HepG2 (cell line): ENCODE results near the gene SLC16A5. TPM values are rescaled to one million over a fixed set of nuclear protein-coding genes. Genes with fewer than 3 reads are reported as not detected.

ENCODE experiments used
- ATAC-seq: fragments of 200-7000 bp; cut with Tn5 transposase; 3 replicates; pipeline ENCODE4 v1.9.1; 2020; ENCODE audit warnings: mild to moderate bottlenecking, moderate library complexity
- BruUV-seq: library from RNA; stranded (reverse); fragments of 400-500 nt; replicated peaks from 2 replicates; lab custom pipeline; 2021; lab: Mats Ljungman, UMichigan
- CTCF ChIA-PET: fragments of 300-600 bp; formaldehyde crosslinking; extraction: SDS; loops from one replicate; lab custom pipeline; 2021; ENCODE audit warnings: low total read pairs, inconsistent platforms, low intra/inter-chr PET ratio; lab: Yijun Ruan, JAX
- POLR2A ChIA-PET: fragments of 350-600 bp; sonication (Branson Sonifier 250); formaldehyde crosslinking; loops from one replicate; lab custom pipeline; 2020; ENCODE audit warnings: antibody characterized with exemption, inconsistent platforms; lab: Yijun Ruan, JAX
- DNase-seq: peaks from one replicate; pipeline ENCODE4 v3.0.0-alpha.2; 2015; ENCODE audit warnings: low spot score
- FAIRE-seq: peaks from 3 replicates; lab custom pipeline; 2011; peaks lifted over from hg19 to GRCh38; lab: Jason Lieb, UNC
- H2AFZ ChIP-seq: one replicate; pipeline ENCODE4 v1.6.1; 2011; ENCODE audit warnings: low read length, inconsistent platforms
- H3K27ac ChIP-seq: fragments of 300-600 bp; 3 replicates; pipeline ENCODE4 v1.8.0; 2011; ENCODE audit warnings: mixed run types, mild to moderate bottlenecking, mixed read lengths, low read length, inconsistent platforms; ENCODE audit not compliant: insufficient read depth; ENCODE audit errors: extremely low read length
- H3K27me3 ChIP-seq, 2 experiments: fragments of 200-600 bp in 1 of 2; 2 replicates in 1 of 2; 3 replicates in 1 of 2; pipeline versions ENCODE4 v1.6.0 to v1.8.0; 2011; ENCODE audit warnings: low read length in 2 of 2, mild to moderate bottlenecking in 2 of 2, moderate library complexity in 2 of 2, inconsistent platforms in 1 of 2; ENCODE audit not compliant: insufficient read depth in 2 of 2, control insufficient read depth in 1 of 2
- H3K36me3 ChIP-seq, 2 experiments: fragments of 200-600 bp in 1 of 2; replicated peaks in 1 of 2; 2 replicates in 1 of 2; 3 replicates in 1 of 2; pipeline versions ENCODE4 v1.5.1 to v1.8.0; 2011; ENCODE audit warnings: low read length in 2 of 2, inconsistent platforms in 1 of 2; ENCODE audit not compliant: insufficient read depth in 2 of 2, control insufficient read depth in 1 of 2
- H3K4me1 ChIP-seq: 2 replicates; pipeline ENCODE4 v1.5.1; 2012; ENCODE audit warnings: low read length, inconsistent platforms; ENCODE audit not compliant: insufficient read depth
- H3K4me2 ChIP-seq: 2 replicates; pipeline ENCODE4 v1.6.0; 2011; ENCODE audit warnings: low read depth, low read length, inconsistent platforms
- H3K4me3 ChIP-seq, 3 experiments: fragments of 200-600 bp in 1 of 3; sonication (generic), shearing (Covaris generic) in 1 of 3; replicated peaks in 1 of 3; 2 replicates each; pipeline ENCODE4 v1.5.1; 2011 to 2016; ENCODE audit warnings: low read length in 3 of 3, inconsistent platforms in 2 of 3, low read depth in 2 of 3, mild to moderate bottlenecking in 2 of 3, control low read depth in 1 of 3, mixed read lengths in 1 of 3; ENCODE audit not compliant: insufficient read depth in 1 of 3
- H3K79me2 ChIP-seq: one replicate; pipeline ENCODE4 v1.6.1; 2011; ENCODE audit warnings: low read length, inconsistent platforms; ENCODE audit not compliant: insufficient read depth
- H3K9ac ChIP-seq: 2 replicates; pipeline ENCODE4 v1.6.0; 2011; ENCODE audit warnings: mild to moderate bottlenecking, low read depth, low read length, inconsistent platforms; ENCODE audit not compliant: insufficient read depth
- H3K9me3 ChIP-seq: 2 replicates; pipeline ENCODE4 v1.5.1; 2012; ENCODE audit warnings: mild to moderate bottlenecking, low read length
- H4K20me1 ChIP-seq: 2 replicates; pipeline ENCODE4 v1.6.0; 2011; ENCODE audit warnings: inconsistent platforms, mild to moderate bottlenecking, low read length, moderate library complexity; ENCODE audit not compliant: insufficient read depth
- AKAP8 ChIP-seq: sonication (generic); formaldehyde crosslinking; IDR thresholded peaks from 2 replicates; pipeline ENCODE4 v1.5.1; 2020; ENCODE audit warnings: mild to moderate bottlenecking, missing genetic modification reagents
- BORCS8-MEF2B ChIP-seq: sonication (generic); formaldehyde crosslinking; IDR thresholded peaks from 2 replicates; pipeline ENCODE4 v1.8.0; 2022; ENCODE audit warnings: mild to moderate bottlenecking, missing genetic modification reagents
- EP300 ChIP-seq, 3 experiments: sonication (generic) in 1 of 3; formaldehyde crosslinking in 1 of 3; IDR thresholded peaks; 2 replicates each; pipeline versions ENCODE4 v1.5.1 to v1.6.1; 2011 to 2020; ENCODE audit warnings: low read depth in 2 of 3, low read length in 2 of 3, borderline replicate concordance in 1 of 3, improper control_type of control experiment in 1 of 3, mild to moderate bottlenecking in 1 of 3, missing genetic modification reagents in 1 of 3, moderate library complexity in 1 of 3
- HNF4A ChIP-seq: sonication (generic); formaldehyde crosslinking; IDR thresholded peaks from 2 replicates; pipeline ENCODE4 v1.4.0; 2020; ENCODE audit warnings: missing genetic modification reagents
- KLF15 ChIP-seq: sonication (generic); formaldehyde crosslinking; IDR thresholded peaks from 2 replicates; pipeline ENCODE4 v1.8.1; 2023; ENCODE audit warnings: borderline replicate concordance, mild to moderate bottlenecking, inconsistent platforms, missing genetic modification reagents, mixed read lengths
- MIXL1 ChIP-seq: IDR thresholded peaks from 2 replicates; pipeline ENCODE4 v1.6.1; 2016
- MTA3 ChIP-seq: sonication (generic); formaldehyde crosslinking; IDR thresholded peaks from 2 replicates; pipeline ENCODE4 v1.4.0; 2020; ENCODE audit warnings: missing genetic modification reagents
- POLR2G ChIP-seq: fragments of 200-400 bp; formaldehyde crosslinking; IDR thresholded peaks from 2 replicates; pipeline ENCODE4 v1.6.1; 2018; ENCODE audit warnings: mild to moderate bottlenecking, low read depth, low read length, moderate library complexity
- RXRA ChIP-seq: sonication (generic); formaldehyde crosslinking; IDR thresholded peaks from 2 replicates; pipeline ENCODE4 v1.5.1; 2020; ENCODE audit warnings: missing genetic modification reagents
- ZMYM3 ChIP-seq: sonication (generic); formaldehyde crosslinking; IDR thresholded peaks from 2 replicates; pipeline ENCODE4 v1.5.1; 2020; ENCODE audit warnings: mild to moderate bottlenecking, missing genetic modification reagents
- ZNF160 ChIP-seq: sonication (generic); formaldehyde crosslinking; IDR thresholded peaks from 2 replicates; pipeline ENCODE4 v1.8.0; 2022; ENCODE audit warnings: mild to moderate bottlenecking, inconsistent platforms, missing genetic modification reagents
- ZNF264 ChIP-seq: sonication (generic); formaldehyde crosslinking; IDR thresholded peaks from 2 replicates; pipeline ENCODE4 v1.4.0; 2020; ENCODE audit warnings: missing genetic modification reagents
- WGBS: methylation state at CpG from one replicate; pipeline ENCODE4 v1.1.6; 2017; ENCODE audit warnings: low lambda C conversion rate; 5-methylcytosine and 5-hydroxymethylcytosine counted together
- in situ Hi-C: cut with HindIII; loops from 2 replicates; pipeline ENCODE4 v1.10.0; 2017; ENCODE audit warnings: low pct_unique_long_range_greater_than_20kb; ENCODE audit not compliant: extremely low pct_ligation_motif_present
- intact Hi-C: fragments of 100-400 bp; cut with micrococcal nuclease; formaldehyde crosslinking; loops from one replicate; pipeline ENCODE4 v1.10.0; 2022; ENCODE audit not compliant: unreplicated experiment
- polyA plus RNA-seq, 8 experiments: library from polyadenylated mRNA; depleted of rRNA in 3 of 8; stranded (reverse) in 7 of 8; unstranded in 1 of 8; fragments of >200 nt; fragmentation: Illumina TruSeq in 4 of 8; extraction: Trizol in 4 of 8; gene quantifications; 2 replicates each; pipeline versions ENCODE4 v1.2.1 to v1.2.3, GENCODE V29; 2011 to 2016; ENCODE audit warnings: low read depth in 4 of 8, missing spikeins in 1 of 8, mixed read lengths in 1 of 8; ENCODE audit not compliant: insufficient read depth in 1 of 8
- total RNA-seq, 5 experiments: library from RNA; depleted of rRNA; stranded (reverse); fragments of >200 nt; fragmentation: Illumina TruSeq; extraction: Trizol; gene quantifications; 2 replicates each; pipeline ENCODE4 v1.2.3, GENCODE V29; 2016; ENCODE audit warnings: low read depth in 1 of 5
- TF ChIP-seq, protein P1 (sequence below): sonication (generic); formaldehyde crosslinking; IDR thresholded peaks from 2 replicates; pipeline ENCODE4 v1.9.0; 2022; ENCODE audit warnings: low read depth, missing genetic modification reagents
- TF ChIP-seq, protein P2 (sequence below): sonication (generic); formaldehyde crosslinking; IDR thresholded peaks from 2 replicates; pipeline ENCODE4 v1.4.0; 2020; ENCODE audit warnings: missing genetic modification reagents
- TF ChIP-seq, protein P3 (sequence below): sonication (generic); formaldehyde crosslinking; conservative IDR thresholded peaks from 2 replicates; pipeline ENCODE4 v1.5.0; 2020; ENCODE audit warnings: missing genetic modification reagents
- TF ChIP-seq, protein P4 (sequence below): sonication (generic); formaldehyde crosslinking; IDR thresholded peaks from 2 replicates; pipeline ENCODE4 v1.5.0; 2020; ENCODE audit warnings: missing genetic modification reagents

SLC16A5 gene
- total and polyA plus RNA-seq, 2 of the 13 experiments (the other 11 are each of a cell fraction or from before 2014, with no cell fraction given) = 0.69 to 5.6 TPM

GRCh38 chr17:75124041-75124818, 36.5 kb downstream of the SLC16A5 start:
- H3K4me3 ChIP-seq = no peak overlapping the region
- no peak for FAIRE-seq
- intact Hi-C loops = no loop called here
- TF ChIP-seq AKAP8 (CRISPR knock-in tag) = no peak
- TF ChIP-seq, protein P1, sequence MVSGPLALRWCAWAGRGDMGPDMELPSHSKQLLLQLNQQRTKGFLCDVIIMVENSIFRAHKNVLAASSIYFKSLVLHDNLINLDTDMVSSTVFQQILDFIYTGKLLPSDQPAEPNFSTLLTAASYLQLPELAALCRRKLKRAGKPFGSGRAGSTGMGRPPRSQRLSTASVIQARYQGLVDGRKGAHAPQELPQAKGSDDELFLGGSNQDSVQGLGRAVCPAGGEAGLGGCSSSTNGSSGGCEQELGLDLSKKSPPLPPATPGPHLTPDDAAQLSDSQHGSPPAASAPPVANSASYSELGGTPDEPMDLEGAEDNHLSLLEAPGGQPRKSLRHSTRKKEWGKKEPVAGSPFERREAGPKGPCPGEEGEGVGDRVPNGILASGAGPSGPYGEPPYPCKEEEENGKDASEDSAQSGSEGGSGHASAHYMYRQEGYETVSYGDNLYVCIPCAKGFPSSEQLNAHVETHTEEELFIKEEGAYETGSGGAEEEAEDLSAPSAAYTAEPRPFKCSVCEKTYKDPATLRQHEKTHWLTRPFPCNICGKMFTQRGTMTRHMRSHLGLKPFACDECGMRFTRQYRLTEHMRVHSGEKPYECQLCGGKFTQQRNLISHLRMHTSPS (CRISPR knock-in tag) = peak; percentile 90
- TF ChIP-seq HNF4A (CRISPR knock-in tag) = no peak
- TF ChIP-seq ZMYM3 (CRISPR knock-in tag) = no peak
- no peak for TF ChIP-seq BORCS8-MEF2B (CRISPR knock-in tag)
- TF ChIP-seq POLR2G = peak; percentile 16; the same call in 1 of the 2 replicates
- TF ChIP-seq EP300 (IDR thresholded peaks at IDR 0.05; ENCODE audit: low read depth in 2 of 2, low read length in 2 of 2) = no peak
- TF ChIP-seq EP300 (CRISPR knock-in tag; IDR thresholded peaks at IDR 0.05; ENCODE audit: borderline replicate concordance) = peak; percentile 34; the same call in 1 of the 2 replicates
- TF ChIP-seq ZNF264 = no peak
- TF ChIP-seq RXRA (CRISPR knock-in tag) = no peak
- TF ChIP-seq MIXL1 = no peak
- TF ChIP-seq, protein P2, sequence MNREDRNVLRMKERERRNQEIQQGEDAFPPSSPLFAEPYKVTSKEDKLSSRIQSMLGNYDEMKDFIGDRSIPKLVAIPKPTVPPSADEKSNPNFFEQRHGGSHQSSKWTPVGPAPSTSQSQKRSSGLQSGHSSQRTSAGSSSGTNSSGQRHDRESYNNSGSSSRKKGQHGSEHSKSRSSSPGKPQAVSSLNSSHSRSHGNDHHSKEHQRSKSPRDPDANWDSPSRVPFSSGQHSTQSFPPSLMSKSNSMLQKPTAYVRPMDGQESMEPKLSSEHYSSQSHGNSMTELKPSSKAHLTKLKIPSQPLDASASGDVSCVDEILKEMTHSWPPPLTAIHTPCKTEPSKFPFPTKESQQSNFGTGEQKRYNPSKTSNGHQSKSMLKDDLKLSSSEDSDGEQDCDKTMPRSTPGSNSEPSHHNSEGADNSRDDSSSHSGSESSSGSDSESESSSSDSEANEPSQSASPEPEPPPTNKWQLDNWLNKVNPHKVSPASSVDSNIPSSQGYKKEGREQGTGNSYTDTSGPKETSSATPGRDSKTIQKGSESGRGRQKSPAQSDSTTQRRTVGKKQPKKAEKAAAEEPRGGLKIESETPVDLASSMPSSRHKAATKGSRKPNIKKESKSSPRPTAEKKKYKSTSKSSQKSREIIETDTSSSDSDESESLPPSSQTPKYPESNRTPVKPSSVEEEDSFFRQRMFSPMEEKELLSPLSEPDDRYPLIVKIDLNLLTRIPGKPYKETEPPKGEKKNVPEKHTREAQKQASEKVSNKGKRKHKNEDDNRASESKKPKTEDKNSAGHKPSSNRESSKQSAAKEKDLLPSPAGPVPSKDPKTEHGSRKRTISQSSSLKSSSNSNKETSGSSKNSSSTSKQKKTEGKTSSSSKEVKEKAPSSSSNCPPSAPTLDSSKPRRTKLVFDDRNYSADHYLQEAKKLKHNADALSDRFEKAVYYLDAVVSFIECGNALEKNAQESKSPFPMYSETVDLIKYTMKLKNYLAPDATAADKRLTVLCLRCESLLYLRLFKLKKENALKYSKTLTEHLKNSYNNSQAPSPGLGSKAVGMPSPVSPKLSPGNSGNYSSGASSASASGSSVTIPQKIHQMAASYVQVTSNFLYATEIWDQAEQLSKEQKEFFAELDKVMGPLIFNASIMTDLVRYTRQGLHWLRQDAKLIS (CRISPR knock-in tag) = no peak
- TF ChIP-seq, protein P3, sequence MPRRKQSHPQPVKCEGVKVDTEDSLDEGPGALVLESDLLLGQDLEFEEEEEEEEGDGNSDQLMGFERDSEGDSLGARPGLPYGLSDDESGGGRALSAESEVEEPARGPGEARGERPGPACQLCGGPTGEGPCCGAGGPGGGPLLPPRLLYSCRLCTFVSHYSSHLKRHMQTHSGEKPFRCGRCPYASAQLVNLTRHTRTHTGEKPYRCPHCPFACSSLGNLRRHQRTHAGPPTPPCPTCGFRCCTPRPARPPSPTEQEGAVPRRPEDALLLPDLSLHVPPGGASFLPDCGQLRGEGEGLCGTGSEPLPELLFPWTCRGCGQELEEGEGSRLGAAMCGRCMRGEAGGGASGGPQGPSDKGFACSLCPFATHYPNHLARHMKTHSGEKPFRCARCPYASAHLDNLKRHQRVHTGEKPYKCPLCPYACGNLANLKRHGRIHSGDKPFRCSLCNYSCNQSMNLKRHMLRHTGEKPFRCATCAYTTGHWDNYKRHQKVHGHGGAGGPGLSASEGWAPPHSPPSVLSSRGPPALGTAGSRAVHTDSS = no peak
- no peak for TF ChIP-seq KLF15 (CRISPR knock-in tag)
- no peak for TF ChIP-seq MTA3 (CRISPR knock-in tag)
- TF ChIP-seq, protein P4, sequence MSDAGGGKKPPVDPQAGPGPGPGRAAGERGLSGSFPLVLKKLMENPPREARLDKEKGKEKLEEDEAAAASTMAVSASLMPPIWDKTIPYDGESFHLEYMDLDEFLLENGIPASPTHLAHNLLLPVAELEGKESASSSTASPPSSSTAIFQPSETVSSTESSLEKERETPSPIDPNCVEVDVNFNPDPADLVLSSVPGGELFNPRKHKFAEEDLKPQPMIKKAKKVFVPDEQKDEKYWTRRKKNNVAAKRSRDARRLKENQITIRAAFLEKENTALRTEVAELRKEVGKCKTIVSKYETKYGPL = no peak
- no peak for TF ChIP-seq ZNF160 (CRISPR knock-in tag)

More at GRCh38 chr17:75124041-75124818, 36.5 kb downstream of the SLC16A5 start:
- Histone ChIP-seq H3K9ac (no peak overlapping the region), H3K27me3 (no peaks in the 10 kb centered on the region), H2AFZ (no peak overlapping the region), H3K9me3 (no peaks in the 10 kb centered on the region), H3K4me2 (no peak overlapping the region), H4K20me1 (no peaks in the 10 kb centered on the region), H3K36me3 (peaks cover 2 to 7% of the 10 kb centered on the region in 2 experiments; a peak in 3 of 5 replicates), H3K4me1 (0 out of 2 replicates have a peak, but pooled peaks cover 8% of the 10 kb centered on the region), H3K79me2 (no peaks in the 10 kb centered on the region), H3K27ac (no peak overlapping the region)
- POLR2A ChIA-PET = interaction anchor here (0.5 to 1.5 kb wide), 6 partner anchors 10 to 179 kb away, joined by 3 to 5 read pairs (median 4); no protein-coding TSS in a partner anchor
- in situ Hi-C loops = no loop called here
- DNase-seq (peak; percentile 48), ATAC-seq (peak; percentile 37)
- CTCF ChIA-PET = no interaction called here
- no TSS peak for BruUV-seq
- 90% methylated on average over 16 of the region's 19 CpGs for WGBS
